ENCODE measurements around the gene CEP120. TPM values are rescaled to one million over a fixed set of nuclear protein-coding genes. Genes with fewer than 3 reads are reported as not detected.
"Not testable (repeated sequence)": the region's sequence is repeated elsewhere in the genome, so short reads cannot be mapped to it uniquely, and the experiment has no call there.

CEP120 gene
- total RNA-seq, 4 donors from 2014 or later = 14.3 to 24.1 (median 15.8) TPM

GRCh38 chr5:123433596-123433995 lies 10.4 kb upstream of the CEP120 start:
- intact Hi-C loops (cut with DNase I) = no loop called here
- H3K27ac ChIP-seq (replicated peaks in 1 of 4) = no peak overlapping the region
- H3K27me3 ChIP-seq = no peaks in the 10 kb centered on the region
- no peaks in the 10 kb centered on the region for H3K36me3 ChIP-seq
- DNase-seq (ENCODE audit: extremely low spot score) = no peak
- no peaks in the 10 kb centered on the region for H3K9me3 ChIP-seq
- no peak for TF ChIP-seq CTCF (IDR thresholded peaks at IDR 0.05)
- TF ChIP-seq POLR2AphosphoS5 (IDR thresholded peaks at IDR 0.05) = no peak
- H3K4me3 ChIP-seq = no peak overlapping the region
- H3K4me1 ChIP-seq = no peaks in the 10 kb centered on the region
- WGBS = 80% methylated on average over 2 of the region's 2 CpGs

GRCh38 chr5:123430441-123430840 lies 7.2 kb upstream of the CEP120 start:
- H3K36me3 ChIP-seq; H3K27me3 ChIP-seq; H3K4me1 ChIP-seq; H3K4me3 ChIP-seq; H3K9me3 ChIP-seq; DNase-seq (ENCODE audit: extremely low spot score); intact Hi-C loops (cut with DNase I); H3K27ac ChIP-seq (replicated peaks in 1 of 4): not testable (repeated sequence)
- WGBS = 96% methylated on average over 30 of the region's 32 CpGs

GRCh38 chr5:123429993-123430392 lies 6.8 kb upstream of the CEP120 start:
- Histone ChIP-seq H3K9me3 (no peaks in the 10 kb centered on the region), H3K4me3 (no peak overlapping the region), H3K4me1 (no peaks in the 10 kb centered on the region), H3K27me3 (no peaks in the 10 kb centered on the region), H3K36me3 (no peaks in the 10 kb centered on the region), H3K27ac (replicated peaks in 1 of 4) (no peak overlapping the region)
- intact Hi-C loops (cut with DNase I) = no loop called here
- TF ChIP-seq POLR2A (IDR thresholded peaks at IDR 0.05; ENCODE audit: low read depth) (no peak), EP300 (IDR thresholded peaks at IDR 0.05) (no peak), POLR2AphosphoS5 (IDR thresholded peaks at IDR 0.05) (no peak), CTCF (IDR thresholded peaks at IDR 0.05) (no peak)
- WGBS = 92% methylated on average over 2 of the region's 2 CpGs
- DNase-seq (ENCODE audit: extremely low spot score) = no peak

- intact Hi-C loops (cut with DNase I) = no loop called here
- TF ChIP-seq EP300 (IDR thresholded peaks at IDR 0.05) = no peak
- no peak for TF ChIP-seq CTCF (IDR thresholded peaks at IDR 0.05)
- TF ChIP-seq POLR2A (IDR thresholded peaks at IDR 0.05; ENCODE audit: low read depth) = no peak
- TF ChIP-seq POLR2AphosphoS5 (IDR thresholded peaks at IDR 0.05) = no peak
- 92% methylated on average over 3 of the region's 3 CpGs for WGBS
- H3K9me3 ChIP-seq = no peaks in the 10 kb centered on the region
- H3K4me3 ChIP-seq = no peak overlapping the region
- H3K36me3 ChIP-seq = no peaks in the 10 kb centered on the region
- no peaks in the 10 kb centered on the region for H3K27me3 ChIP-seq
- no peak overlapping the region for H3K27ac ChIP-seq (replicated peaks in 1 of 4)
- no peaks in the 10 kb centered on the region for H3K4me1 ChIP-seq
- DNase-seq (ENCODE audit: extremely low spot score) = no peak
Measured at GRCh38 chr5:123429221-123429954, 6.2 kb upstream of the CEP120 start.

GRCh38 chr5:123428521-123429220 lies 5.5 kb upstream of the CEP120 start:
- intact Hi-C loops (cut with DNase I) = no loop called here
- TF ChIP-seq POLR2A (IDR thresholded peaks at IDR 0.05; ENCODE audit: low read depth) (no peak), CTCF (IDR thresholded peaks at IDR 0.05) (no peak), POLR2AphosphoS5 (IDR thresholded peaks at IDR 0.05) (no peak), EP300 (IDR thresholded peaks at IDR 0.05) (no peak)
- H3K4me3 ChIP-seq = no peak overlapping the region
- H3K9me3 ChIP-seq = no peaks in the 10 kb centered on the region
- 98% methylated on average over 3 of the region's 3 CpGs for WGBS
- H3K36me3 ChIP-seq = no peaks in the 10 kb centered on the region
- H3K4me1 ChIP-seq = peaks cover 0 to 5% (median 0%) of the 10 kb centered on the region in 4 donors
- no peak for DNase-seq (ENCODE audit: extremely low spot score)
- H3K27me3 ChIP-seq = no peaks in the 10 kb centered on the region
- H3K27ac ChIP-seq (replicated peaks in 1 of 4) = no peak overlapping the region

Measured in esophagus muscularis mucosa (tissue), 4 donors.